ENCODE measurements around the gene HEXIM2. TPM values are rescaled to one million over a fixed set of nuclear protein-coding genes. Genes with fewer than 3 reads are reported as not detected.

The HEXIM2 gene
- total and polyA plus RNA-seq, 2 of the 13 experiments (the other 11 are each of a cell fraction or from before 2014, with no cell fraction given): 27.1 to 32.4 TPM

DNA sequence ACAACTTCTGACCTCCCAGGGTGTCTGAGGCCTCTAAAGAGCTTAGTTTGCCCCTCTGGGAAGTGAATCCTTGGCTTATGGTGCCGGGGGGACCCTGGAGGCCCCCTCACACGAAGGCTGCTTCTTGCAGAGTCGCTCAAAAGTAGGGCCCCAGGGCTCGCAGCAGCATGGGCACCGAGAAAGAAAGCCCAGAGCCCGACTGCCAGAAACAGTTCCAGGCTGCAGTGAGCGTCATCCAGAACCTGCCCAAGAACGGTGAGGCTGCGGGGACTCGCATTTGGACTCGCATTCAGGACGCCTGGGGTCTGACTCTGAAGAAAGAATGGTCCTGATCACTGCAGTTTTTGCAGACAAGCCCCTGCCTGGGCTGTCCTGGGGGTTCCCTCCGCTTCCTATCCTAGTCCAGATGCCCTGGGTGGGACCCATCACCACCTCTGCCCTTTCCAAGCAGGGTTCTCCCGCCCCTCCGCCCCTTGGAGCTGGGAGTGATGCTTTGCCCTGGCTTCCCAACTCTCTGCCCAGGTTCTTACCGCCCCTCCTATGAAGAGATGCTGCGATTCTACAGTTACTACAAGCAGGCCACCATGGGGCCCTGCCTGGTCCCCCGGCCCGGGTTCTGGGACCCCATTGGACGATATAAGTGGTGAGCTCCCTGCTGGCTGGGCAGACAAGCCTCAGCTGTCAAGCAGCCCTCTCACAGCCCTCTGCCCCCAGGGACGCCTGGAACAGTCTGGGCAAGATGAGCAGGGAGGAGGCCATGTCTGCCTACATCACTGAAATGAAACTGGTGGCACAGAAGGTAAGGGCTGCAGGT, 25.5 kb upstream of the HEXIM2 start (continued):
- TF ChIP-seq, protein P1, sequence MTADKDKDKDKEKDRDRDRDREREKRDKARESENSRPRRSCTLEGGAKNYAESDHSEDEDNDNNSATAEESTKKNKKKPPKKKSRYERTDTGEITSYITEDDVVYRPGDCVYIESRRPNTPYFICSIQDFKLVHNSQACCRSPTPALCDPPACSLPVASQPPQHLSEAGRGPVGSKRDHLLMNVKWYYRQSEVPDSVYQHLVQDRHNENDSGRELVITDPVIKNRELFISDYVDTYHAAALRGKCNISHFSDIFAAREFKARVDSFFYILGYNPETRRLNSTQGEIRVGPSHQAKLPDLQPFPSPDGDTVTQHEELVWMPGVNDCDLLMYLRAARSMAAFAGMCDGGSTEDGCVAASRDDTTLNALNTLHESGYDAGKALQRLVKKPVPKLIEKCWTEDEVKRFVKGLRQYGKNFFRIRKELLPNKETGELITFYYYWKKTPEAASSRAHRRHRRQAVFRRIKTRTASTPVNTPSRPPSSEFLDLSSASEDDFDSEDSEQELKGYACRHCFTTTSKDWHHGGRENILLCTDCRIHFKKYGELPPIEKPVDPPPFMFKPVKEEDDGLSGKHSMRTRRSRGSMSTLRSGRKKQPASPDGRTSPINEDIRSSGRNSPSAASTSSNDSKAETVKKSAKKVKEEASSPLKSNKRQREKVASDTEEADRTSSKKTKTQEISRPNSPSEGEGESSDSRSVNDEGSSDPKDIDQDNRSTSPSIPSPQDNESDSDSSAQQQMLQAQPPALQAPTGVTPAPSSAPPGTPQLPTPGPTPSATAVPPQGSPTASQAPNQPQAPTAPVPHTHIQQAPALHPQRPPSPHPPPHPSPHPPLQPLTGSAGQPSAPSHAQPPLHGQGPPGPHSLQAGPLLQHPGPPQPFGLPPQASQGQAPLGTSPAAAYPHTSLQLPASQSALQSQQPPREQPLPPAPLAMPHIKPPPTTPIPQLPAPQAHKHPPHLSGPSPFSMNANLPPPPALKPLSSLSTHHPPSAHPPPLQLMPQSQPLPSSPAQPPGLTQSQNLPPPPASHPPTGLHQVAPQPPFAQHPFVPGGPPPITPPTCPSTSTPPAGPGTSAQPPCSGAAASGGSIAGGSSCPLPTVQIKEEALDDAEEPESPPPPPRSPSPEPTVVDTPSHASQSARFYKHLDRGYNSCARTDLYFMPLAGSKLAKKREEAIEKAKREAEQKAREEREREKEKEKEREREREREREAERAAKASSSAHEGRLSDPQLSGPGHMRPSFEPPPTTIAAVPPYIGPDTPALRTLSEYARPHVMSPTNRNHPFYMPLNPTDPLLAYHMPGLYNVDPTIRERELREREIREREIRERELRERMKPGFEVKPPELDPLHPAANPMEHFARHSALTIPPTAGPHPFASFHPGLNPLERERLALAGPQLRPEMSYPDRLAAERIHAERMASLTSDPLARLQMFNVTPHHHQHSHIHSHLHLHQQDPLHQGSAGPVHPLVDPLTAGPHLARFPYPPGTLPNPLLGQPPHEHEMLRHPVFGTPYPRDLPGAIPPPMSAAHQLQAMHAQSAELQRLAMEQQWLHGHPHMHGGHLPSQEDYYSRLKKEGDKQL (CRISPR knock-in tag; IDR thresholded peaks at IDR 0.05; ENCODE audit: low read depth): no peak
- TF ChIP-seq ZNF335 (CRISPR knock-in tag; IDR thresholded peaks at IDR 0.05) (no peak), NFATC3 (CRISPR knock-in tag; IDR thresholded peaks at IDR 0.05) (no peak), TRIM24 (CRISPR knock-in tag; IDR thresholded peaks at IDR 0.05) (no peak), RARA (CRISPR knock-in tag; IDR thresholded peaks at IDR 0.05) (no peak), RXRA (CRISPR knock-in tag; IDR thresholded peaks at IDR 0.05) (peak; percentile 5; the same call in 1 of the 2 replicates), ZNF790 (CRISPR knock-in tag; IDR thresholded peaks at IDR 0.05; ENCODE audit: borderline replicate concordance) (0 out of 2 replicates have a peak, but pooled peaks have one; percentile 12), ZNF326 (CRISPR knock-in tag; IDR thresholded peaks at IDR 0.05; ENCODE audit: borderline replicate concordance) (no peak), YEATS2 (CRISPR knock-in tag; IDR thresholded peaks at IDR 0.05; ENCODE audit: borderline replicate concordance) (no peak), IRF2 (CRISPR knock-in tag; IDR thresholded peaks at IDR 0.05) (no peak), KAT2B (IDR thresholded peaks at IDR 0.05; ENCODE audit: borderline replicate concordance, low read depth, low read length) (no peak), NR3C1 (CRISPR knock-in tag; IDR thresholded peaks at IDR 0.05) (no peak), ZFP36 (IDR thresholded peaks at IDR 0.05; ENCODE audit: borderline replicate concordance, low read depth, low read length, partially characterized antibody) (no peak), ZNF3 (CRISPR knock-in tag; IDR thresholded peaks at IDR 0.05) (no peak), JDP2 (CRISPR knock-in tag; IDR thresholded peaks at IDR 0.05; ENCODE audit: borderline replicate concordance) (no peak)
- TF ChIP-seq, protein P2, sequence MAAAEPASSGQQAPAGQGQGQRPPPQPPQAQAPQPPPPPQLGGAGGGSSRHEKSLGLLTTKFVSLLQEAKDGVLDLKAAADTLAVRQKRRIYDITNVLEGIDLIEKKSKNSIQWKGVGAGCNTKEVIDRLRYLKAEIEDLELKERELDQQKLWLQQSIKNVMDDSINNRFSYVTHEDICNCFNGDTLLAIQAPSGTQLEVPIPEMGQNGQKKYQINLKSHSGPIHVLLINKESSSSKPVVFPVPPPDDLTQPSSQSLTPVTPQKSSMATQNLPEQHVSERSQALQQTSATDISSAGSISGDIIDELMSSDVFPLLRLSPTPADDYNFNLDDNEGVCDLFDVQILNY (CRISPR knock-in tag; conservative IDR thresholded peaks at IDR 0.05): no peak
- TF ChIP-seq, protein P3, sequence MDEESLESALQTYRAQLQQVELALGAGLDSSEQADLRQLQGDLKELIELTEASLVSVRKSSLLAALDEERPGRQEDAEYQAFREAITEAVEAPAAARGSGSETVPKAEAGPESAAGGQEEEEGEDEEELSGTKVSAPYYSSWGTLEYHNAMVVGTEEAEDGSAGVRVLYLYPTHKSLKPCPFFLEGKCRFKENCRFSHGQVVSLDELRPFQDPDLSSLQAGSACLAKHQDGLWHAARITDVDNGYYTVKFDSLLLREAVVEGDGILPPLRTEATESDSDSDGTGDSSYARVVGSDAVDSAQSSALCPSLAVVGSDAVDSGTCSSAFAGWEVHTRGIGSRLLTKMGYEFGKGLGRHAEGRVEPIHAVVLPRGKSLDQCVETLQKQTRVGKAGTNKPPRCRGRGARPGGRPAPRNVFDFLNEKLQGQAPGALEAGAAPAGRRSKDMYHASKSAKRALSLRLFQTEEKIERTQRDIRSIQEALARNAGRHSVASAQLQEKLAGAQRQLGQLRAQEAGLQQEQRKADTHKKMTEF (CRISPR knock-in tag; IDR thresholded peaks at IDR 0.05): no peak
